HL-60/S4 (cell line): ENCODE data around the gene PDPK1.
"Not testable (repeated sequence)": the region's sequence is repeated elsewhere in the genome, so short reads cannot be mapped to it uniquely, and the experiment has no call there.

Source experiments
- in situ Hi-C: fragments of 300-500 bp; cut with MboI; formaldehyde crosslinking; loops from 2 replicates; pipeline ENCODE4 v1.14.3; 2022; ENCODE audit warnings: low sequenced_read_pairs

PDPK1 gene

DNA sequence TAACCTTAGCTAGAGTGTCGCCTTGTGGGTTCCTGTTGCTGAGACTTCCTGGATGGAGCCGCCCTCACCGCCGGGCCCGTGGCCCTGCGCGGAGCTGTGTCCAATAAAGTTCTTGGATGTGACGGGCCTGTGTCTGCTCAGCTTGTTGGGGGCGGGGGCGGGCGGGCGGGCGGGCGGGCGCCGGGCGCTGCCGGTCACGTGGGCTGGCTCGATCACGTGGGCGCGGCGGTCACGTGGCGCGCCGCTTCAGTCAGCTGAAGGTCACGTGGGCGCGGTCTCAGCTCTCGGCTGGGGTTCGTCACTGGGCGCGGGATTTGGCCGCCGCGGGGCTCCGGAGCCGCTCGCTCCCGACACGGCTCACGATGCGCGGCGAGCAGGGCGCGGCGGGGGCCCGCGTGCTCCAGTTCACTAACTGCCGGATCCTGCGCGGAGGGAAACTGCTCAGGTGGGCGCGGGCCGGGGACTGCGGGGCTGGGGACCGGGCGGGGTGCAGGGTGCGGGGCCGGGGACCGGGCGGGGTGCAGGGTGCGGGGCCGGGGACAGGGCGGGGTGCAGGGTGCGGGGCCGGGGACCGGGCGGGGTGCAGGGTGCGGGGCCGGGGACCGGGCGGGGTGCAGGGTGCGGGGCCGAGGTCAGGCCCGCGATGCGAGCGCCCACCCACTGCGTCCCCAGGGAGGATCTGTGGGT is 17.6 kb upstream of the PDPK1 start, which contains the start of gene AMDHD2:
Gene AMDHD2, plus strand, starts transcription at position 275 of the 687 bp plus-strand sequence. Its CDS starts 88 bp downstream, at position 363.
- in situ Hi-C loops, result no loop called here

DNA sequence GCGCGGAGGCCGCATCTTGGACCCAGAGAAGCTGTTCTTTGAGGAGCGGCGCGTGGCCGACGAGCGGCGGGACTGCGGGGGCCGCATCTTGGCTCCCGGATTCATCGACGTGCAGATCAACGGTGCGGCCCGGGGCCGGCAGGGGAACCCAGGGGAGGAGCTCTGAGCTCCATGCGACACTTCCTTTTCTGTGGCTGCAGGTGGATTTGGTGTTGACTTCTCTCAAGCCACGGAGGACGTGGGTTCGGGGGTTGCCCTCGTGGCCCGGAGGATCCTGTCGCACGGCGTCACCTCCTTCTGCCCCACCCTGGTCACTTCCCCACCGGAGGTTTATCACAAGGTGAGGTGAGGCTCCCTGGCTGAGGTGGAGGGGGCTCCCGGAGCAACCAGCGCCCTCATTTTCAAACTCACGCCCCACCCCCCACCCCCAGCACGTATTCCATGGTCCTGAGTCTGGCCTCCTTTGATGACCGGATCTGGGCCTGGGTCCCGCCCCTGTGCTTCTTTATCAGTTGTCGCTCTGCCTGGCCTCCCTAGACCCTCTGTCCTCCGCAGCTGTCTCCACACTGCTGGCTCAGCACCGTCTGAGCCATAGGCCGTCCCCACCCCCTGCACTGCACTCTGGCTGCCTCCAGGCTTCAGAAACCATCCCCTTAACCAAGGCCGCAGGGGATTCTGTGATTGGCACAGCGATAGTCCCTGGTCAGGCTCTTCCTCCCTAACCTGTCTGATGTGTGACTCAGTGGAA is 16.9 kb upstream of the PDPK1 start:
- in situ Hi-C loops, result no loop called here

DNA sequence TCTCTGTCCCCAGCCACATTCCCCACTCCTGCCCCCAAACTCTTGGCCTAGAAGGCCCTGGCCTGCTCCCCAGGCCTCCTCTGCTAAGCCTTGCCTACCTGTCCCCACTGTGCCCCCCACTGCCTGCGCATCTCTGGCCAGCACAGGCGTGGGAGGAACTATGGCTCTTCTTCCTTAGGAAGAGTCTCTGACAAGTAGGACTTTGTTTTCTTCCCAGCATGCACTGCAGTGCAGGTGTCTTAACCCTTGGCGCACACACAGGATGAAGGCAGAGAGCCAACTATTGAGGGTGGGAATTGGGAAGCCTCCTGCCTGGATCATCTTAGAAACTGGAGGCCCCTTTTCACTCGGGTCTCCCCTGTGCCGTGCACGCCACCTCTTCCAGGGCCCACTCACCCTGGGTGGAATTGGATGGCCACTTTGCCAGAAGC is 14.0 kb upstream of the PDPK1 start:
- in situ Hi-C loops, result no loop called here

- in situ Hi-C loops, result no loop called here
Observed at GRCh38 chr16:2524339-2524938, 13.4 kb upstream of the PDPK1 start.

DNA sequence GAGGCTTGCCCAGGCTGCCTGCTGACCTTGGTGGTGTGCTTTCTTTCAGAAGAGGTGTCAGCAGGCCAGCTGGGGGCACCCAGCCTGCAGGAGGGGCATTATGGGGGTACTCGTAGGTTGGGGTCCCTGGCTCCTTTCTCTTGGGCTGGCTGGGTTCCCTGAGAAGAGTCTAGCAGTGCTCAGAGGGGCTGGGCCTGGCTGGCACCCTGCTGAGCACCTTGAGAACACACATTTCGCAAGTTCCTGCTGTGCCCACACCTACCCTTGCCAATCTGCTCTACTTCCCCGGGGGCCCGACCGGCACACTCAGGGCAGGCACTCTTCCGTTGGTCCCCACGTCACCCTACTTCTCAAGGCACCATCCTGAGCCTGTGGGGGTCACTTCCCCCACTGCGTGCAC is 11.7 kb upstream of the PDPK1 start:
- in situ Hi-C loops, result no loop called here

DNA sequence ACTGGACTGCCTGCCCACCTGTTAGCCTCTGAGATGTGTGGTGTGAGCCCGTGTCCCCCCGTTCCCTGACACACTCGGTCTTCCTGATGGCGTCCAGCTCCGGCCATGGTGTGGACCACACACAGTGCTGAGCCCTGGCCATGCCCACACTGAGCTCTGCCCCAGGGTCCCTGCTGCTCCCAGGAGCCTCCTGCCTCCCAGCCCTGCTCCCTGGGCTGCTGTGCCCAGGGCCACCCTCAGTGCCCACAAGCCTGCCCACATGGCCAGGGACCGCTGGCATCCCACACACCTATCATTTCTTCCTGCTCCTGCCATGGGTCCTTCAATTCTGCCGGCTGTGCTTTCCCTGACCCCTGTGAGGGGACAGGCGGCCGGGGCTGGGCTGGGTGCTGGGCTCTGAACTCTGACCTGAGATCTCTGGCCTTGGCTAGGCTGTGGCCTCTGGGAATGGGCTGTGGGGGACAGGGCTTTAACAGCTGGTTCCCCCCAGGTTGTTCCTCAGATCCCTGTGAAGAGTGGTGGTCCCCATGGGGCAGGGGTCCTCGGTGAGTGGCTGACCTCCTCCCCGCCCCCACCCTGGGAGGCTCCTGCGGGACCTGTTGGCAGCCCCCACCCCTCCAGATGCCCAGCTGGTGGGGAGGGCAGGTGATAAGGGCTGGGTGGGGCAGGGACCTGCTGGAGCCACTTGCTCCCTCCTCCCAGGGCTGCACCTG is 10.6 kb upstream of the PDPK1 start:
- in situ Hi-C loops, result no loop called here

DNA sequence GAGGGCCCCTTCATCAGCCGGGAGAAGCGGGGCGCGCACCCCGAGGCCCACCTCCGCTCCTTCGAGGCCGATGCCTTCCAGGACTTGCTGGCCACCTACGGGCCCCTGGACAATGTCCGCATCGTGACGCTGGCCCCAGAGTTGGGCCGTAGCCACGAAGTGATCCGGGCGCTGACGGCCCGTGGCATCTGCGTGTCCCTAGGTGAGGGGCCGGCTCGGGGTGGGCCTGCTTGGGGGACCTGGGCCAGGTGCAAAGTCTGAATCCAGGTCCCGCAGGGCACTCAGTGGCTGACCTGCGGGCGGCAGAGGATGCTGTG is 10.1 kb upstream of the PDPK1 start:
- in situ Hi-C loops, result no loop called here

- in situ Hi-C loops, result no loop called here
Observed at GRCh38 chr16:2528161-2529060, 9.4 kb upstream of the PDPK1 start.

- in situ Hi-C loops, result no loop called here
Observed at GRCh38 chr16:2529061-2529931, 8.5 kb upstream of the PDPK1 start.

GRCh38 chr16:2529961-2530628 is 7.7 kb upstream of the PDPK1 start:
- in situ Hi-C loops, result no loop called here

GRCh38 chr16:2530629-2531318 is 7.0 kb upstream of the PDPK1 start:
- in situ Hi-C loops, result no loop called here

DNA sequence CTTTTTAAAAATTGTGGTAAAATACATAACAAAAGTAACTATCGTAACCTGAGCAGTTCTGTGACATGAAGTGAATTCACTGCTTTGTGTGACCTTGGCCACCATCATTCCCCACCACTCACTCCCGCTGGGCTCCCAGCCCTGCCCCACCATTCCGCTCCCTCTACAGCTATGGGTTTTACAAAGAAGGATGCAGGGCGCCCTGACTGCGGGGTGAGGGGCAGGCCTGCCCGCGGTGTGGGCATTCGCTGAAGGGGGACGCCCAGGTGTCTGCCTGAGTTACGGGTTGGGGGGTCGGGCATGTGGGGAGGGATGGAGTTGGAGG is 6.5 kb upstream of the PDPK1 start, which contains the start of gene CEMP1:
Gene CEMP1, minus strand, starts transcription at position 38 of the 325 bp plus-strand sequence. CDS start 335 bp downstream, outside the sequence.
- in situ Hi-C loops, result no loop called here

DNA sequence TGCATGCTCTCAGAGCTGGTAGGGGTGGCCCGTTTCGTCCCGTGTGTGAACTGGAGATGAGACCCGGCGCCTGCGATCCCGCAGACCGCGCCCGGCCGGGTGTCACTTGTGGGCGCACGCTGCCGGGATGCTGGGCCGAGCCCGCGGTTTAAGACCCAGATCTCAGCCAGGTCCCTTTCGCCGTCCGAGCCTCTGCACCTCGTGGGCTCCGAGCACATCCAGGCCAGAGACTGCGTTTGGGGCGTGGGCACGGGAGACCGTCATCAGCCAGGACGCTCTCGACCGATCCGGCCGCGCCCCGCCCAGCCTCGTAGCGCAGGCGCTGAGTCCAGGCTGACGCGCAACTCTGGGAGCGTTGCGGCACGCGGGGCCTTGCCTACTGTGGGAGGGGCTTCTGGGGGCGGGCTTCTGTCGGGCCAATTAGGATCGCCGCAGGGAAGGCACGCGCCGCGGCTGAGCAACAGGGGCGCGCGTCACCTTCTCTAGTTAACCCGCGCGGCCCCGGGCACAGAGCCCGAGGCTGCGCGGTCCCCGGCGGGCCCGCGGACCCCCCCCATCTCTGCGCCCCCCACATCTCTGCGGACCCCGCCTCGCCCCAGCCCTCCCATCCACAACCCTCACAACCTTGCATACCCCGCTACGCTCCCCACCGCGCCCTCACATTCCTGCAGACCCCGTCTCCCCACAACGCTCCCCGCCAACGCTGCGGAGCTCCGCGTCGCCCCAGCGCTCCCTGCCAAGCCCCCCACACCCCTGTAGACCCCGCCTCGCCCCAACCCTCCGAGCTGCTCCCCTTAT is 5.9 kb upstream of the PDPK1 start:
- in situ Hi-C loops, result no loop called here

GRCh38 chr16:2532494-2533141 is 5.2 kb upstream of the PDPK1 start:
- in situ Hi-C loops, result no loop called here

DNA sequence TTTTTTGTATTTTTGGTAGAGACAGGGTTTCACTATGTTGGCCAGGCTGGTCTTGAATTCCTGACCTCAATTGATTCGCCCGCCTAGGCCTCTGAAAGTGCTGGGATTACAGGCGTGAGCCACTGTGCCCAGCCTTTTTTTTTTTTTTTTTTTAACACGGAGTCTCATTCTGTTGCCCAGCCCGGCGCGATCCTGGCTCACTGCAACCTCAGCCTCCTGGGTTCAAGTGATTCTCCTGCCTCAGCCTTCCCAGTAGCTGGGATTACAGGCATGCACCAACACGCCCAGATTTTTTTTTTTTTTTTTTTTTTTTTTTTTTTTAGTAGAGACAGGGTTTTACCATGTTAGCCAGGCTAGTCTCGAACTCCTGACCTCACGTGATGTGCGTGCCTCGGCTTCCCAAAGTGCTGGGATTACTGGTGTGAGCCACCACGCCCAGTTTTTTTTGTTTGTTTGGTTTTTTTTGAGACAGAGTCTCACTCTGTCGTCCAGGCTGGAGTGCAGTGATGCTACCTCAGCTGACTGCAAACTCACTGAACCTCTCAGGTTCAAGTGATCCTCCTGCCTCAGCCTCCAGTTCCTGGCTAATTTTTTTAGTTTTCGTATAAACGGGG is 4.6 kb upstream of the PDPK1 start:
- in situ Hi-C loops, result not testable (repeated sequence)

- in situ Hi-C loops, result no loop called here
Observed at GRCh38 chr16:2533912-2534311, 3.9 kb upstream of the PDPK1 start.

DNA sequence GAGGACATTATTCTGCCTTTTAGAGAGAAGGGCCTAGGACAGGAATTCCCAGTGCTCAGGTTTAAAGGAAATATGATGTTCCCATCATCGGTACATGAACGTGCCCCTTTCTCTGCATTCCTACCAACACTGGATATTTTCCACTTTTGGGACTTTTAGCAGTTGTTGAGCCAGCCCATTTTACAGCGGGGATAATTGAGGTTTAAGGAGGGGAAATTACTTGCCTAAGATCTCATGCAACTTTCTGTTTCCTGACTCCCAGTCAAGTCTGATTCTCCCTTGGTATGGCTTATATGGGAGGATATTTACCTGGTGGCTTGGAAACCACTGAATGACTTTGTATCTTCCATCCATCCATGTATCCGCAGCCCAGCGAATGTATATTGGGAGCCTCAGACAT is 3.5 kb upstream of the PDPK1 start:
- in situ Hi-C loops, result not testable (repeated sequence)
